OCI-LY3 (cell line): ENCODE results near the gene TNS3.

Experiments used
- H2AFZ ChIP-seq: fragments of 200-600, 300-600 bp; shearing (Covaris generic); 2 replicates; pipeline ENCODE4 v1.6.0; 2014; ENCODE audit warnings: antibody characterized with exemption, low read depth, low read length
- H3K27ac ChIP-seq: fragments of 200-600, 300-600 bp; sonication (generic); 2 replicates; pipeline ENCODE4 v1.5.1; 2014; ENCODE audit warnings: mild to moderate bottlenecking, low read length, moderate library complexity, mixed read lengths
- H3K27me3 ChIP-seq: fragments of 200-600, 300-600 bp; sonication (generic); 2 replicates; pipeline ENCODE4 v1.6.1; 2014; ENCODE audit warnings: low read depth, low read length, mixed read lengths
- H3K36me3 ChIP-seq: fragments of 200-600, 300-600 bp; sonication (generic); replicated peaks from 2 replicates; pipeline ENCODE3; 2014; ENCODE audit warnings: low read depth, low read length, mixed read lengths
- H3K4me1 ChIP-seq: fragments of 300-600, 200-600 bp; sonication (generic); 2 replicates; pipeline ENCODE4 v1.6.1; 2014; ENCODE audit warnings: low read length, mixed read lengths
- H3K4me2 ChIP-seq: fragments of 200-600, 300-600 bp; sonication (generic); 2 replicates; pipeline ENCODE4 v1.6.1; 2014; ENCODE audit warnings: low read length, mixed read lengths
- H3K4me3 ChIP-seq: fragments of 300-600, 200-600 bp; sonication (generic); 2 replicates; pipeline ENCODE4 v1.5.1; 2014; ENCODE audit warnings: antibody characterized with exemption, mild to moderate bottlenecking, low read length, moderate library complexity
- H3K79me2 ChIP-seq: fragments of 300-600, 200-600 bp; shearing (Covaris generic); 2 replicates; pipeline ENCODE4 v1.6.1; 2014; ENCODE audit warnings: mild to moderate bottlenecking, low read length, mixed read lengths
- H3K9ac ChIP-seq: fragments of 300-600, 200-600 bp; shearing (Covaris generic); 2 replicates; pipeline ENCODE4 v1.6.0; 2014; ENCODE audit warnings: mild to moderate bottlenecking, low read length, moderate library complexity
- H3K9me3 ChIP-seq: fragments of 200-600, 300-600 bp; shearing (Covaris generic); 2 replicates; pipeline ENCODE4 v1.6.1; 2014; ENCODE audit warnings: low read length, mixed read lengths; ENCODE audit not compliant: insufficient read depth
- H4K20me1 ChIP-seq: fragments of 200-600, 300-600 bp; sonication (generic); 2 replicates; pipeline ENCODE4 v1.6.1; 2016; ENCODE audit warnings: low read length, mixed read lengths; ENCODE audit not compliant: insufficient read depth
- CTCF ChIP-seq: fragments of 200-600, 300-600 bp; sonication (generic); IDR thresholded peaks from 2 replicates; pipeline ENCODE4 v1.5.1; 2014; ENCODE audit warnings: antibody characterized with exemption, low read length, low read depth
- EZH2phosphoT487 ChIP-seq: fragments of 200-600 bp; shearing (Covaris generic); IDR thresholded peaks from 2 replicates; pipeline ENCODE4 v1.6.1; 2018; ENCODE audit warnings: antibody characterized with exemption, mixed run types, low read depth

The TNS3 gene

DNA sequence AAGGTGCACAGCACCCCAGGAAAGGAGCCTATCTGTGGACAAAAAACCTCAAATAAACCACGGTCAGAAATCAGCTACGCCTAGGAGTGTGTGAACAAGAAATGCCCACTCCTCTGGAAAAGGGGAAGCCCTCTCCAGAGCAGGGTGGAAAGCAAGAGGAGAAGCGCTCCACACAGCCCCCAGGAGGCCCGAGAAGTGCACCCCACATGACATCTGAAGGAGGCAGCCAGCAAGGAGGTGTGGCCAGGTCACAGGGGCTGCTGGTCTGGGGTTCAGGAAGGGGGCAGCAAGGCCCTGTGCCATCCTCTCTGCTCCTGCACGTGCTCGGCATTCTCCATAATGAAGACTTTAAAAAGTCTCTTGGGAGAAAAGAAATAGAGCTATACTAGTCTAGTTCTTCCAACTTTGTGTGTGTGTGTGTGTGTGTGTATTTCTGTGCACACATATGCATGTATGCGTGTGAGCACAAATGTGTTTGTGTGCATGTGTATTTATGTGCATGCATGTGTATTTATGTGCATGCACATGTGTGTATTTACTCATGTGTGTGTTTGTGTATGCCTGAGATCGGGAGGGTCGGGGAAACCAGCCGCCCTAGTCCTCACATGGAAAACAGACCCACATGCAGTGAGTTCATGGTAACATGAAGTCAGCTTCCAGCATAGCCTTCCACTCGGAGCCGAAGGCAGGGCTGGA lies 76.5 kb downstream of the TNS3 start:
- TF ChIP-seq CTCF: no peak
- no peak for TF ChIP-seq EZH2phosphoT487
- Histone ChIP-seq H3K79me2 (no peaks in the 10 kb centered on the region), H2AFZ (no peak overlapping the region), H3K4me1 (peaks cover 9% of the 10 kb centered on the region), H3K27me3 (no peaks in the 10 kb centered on the region), H4K20me1 (no peaks in the 10 kb centered on the region), H3K36me3 (no peaks in the 10 kb centered on the region), H3K27ac (no peak overlapping the region), H3K4me2 (no peak overlapping the region), H3K9ac (no peak overlapping the region), H3K4me3 (no peak overlapping the region), H3K9me3 (no peaks in the 10 kb centered on the region)

DNA sequence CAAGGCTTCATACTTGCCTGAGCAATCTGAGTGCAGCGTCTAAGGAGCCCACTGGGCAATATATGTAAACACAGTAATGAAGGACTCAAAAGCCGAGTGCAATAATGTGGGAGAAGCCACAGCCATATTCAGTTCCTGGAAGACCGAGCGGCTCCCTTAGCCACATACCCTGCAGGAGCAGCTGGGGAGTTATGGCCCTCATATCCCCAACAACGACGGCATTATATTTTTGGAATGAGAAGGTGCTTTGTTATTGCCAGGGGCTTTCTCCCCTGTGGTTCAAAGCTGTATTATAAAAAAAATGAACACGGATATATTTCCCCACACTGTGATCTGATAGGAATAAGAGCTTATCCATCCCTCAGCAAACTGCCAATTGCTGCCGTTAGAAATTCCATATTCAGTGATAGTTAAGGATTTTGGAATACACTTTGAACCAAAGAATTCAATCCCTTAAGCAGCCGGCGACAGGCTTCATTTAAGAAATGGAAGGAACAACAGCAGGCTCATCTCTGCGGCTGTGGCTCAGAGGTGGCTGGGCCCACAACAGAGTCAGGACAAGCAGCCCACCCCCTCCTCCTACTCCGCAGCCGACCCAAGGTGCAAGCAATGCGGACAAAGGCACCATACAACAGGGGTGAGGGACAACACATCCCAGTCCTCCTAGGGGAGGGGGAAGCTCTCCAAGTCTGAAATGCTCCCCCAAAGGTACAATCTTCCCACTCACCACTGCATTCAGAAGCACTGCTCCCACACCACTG lies 77.2 kb downstream of the TNS3 start:
- H4K20me1 ChIP-seq: no peaks in the 10 kb centered on the region
- no peaks in the 10 kb centered on the region for H3K27me3 ChIP-seq
- no peak overlapping the region for H3K27ac ChIP-seq
- H3K4me2 ChIP-seq: no peak overlapping the region
- no peak for TF ChIP-seq EZH2phosphoT487
- no peak for TF ChIP-seq CTCF
- H2AFZ ChIP-seq: no peak overlapping the region
- no peaks in the 10 kb centered on the region for H3K79me2 ChIP-seq
- H3K9me3 ChIP-seq: no peaks in the 10 kb centered on the region
- H3K9ac ChIP-seq: no peak overlapping the region
- no peaks in the 10 kb centered on the region for H3K36me3 ChIP-seq
- peaks cover 17% of the 10 kb centered on the region for H3K4me1 ChIP-seq
- no peak overlapping the region for H3K4me3 ChIP-seq

- H3K4me3 ChIP-seq: no peak overlapping the region
- no peaks in the 10 kb centered on the region for H3K79me2 ChIP-seq
These were observed 78.6 kb downstream of the TNS3 start for GRCh38 chr7:47503281-47503680.

More at GRCh38 chr7:47503281-47503680, 78.6 kb downstream of the TNS3 start:
- Histone ChIP-seq H3K9ac (no peak overlapping the region), H3K4me2 (no peak overlapping the region), H2AFZ (no peak overlapping the region), H4K20me1 (no peaks in the 10 kb centered on the region), H3K36me3 (no peaks in the 10 kb centered on the region), H3K27me3 (peaks cover 7% of the 10 kb centered on the region; the same call in 1 of the 2 replicates), H3K4me1 (peaks cover 30% of the 10 kb centered on the region), H3K27ac (no peak overlapping the region), H3K9me3 (no peaks in the 10 kb centered on the region)
- TF ChIP-seq EZH2phosphoT487 (no peak), CTCF (no peak)
